Measurements from ENCODE around the gene MBTPS1.

DNA sequence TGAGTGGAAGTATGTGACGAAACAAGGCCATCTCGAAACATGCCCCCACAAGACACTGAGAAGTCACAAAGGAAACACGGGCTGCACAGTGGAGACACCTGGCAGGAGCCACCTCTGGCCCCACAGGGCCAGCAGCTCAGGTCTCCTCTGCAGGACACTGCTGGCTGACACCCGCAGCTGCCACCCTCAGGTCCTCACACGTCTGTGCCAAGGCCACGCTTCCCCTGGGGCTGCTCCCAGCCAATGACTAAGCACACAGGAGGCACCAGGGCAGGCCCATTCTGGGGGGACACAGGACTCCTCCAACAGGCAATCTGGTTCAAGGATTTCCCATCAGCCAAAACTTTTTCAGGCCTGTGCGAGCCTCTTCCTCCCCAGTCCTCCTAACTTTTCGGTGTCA lies 36.4 kb downstream of the MBTPS1 start:
- TF ChIP-seq, protein P1, sequence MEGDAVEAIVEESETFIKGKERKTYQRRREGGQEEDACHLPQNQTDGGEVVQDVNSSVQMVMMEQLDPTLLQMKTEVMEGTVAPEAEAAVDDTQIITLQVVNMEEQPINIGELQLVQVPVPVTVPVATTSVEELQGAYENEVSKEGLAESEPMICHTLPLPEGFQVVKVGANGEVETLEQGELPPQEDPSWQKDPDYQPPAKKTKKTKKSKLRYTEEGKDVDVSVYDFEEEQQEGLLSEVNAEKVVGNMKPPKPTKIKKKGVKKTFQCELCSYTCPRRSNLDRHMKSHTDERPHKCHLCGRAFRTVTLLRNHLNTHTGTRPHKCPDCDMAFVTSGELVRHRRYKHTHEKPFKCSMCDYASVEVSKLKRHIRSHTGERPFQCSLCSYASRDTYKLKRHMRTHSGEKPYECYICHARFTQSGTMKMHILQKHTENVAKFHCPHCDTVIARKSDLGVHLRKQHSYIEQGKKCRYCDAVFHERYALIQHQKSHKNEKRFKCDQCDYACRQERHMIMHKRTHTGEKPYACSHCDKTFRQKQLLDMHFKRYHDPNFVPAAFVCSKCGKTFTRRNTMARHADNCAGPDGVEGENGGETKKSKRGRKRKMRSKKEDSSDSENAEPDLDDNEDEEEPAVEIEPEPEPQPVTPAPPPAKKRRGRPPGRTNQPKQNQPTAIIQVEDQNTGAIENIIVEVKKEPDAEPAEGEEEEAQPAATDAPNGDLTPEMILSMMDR (IDR thresholded peaks at IDR 0.05) = no peak
- TF ChIP-seq POLR2AphosphoS5 (IDR thresholded peaks at IDR 0.05) = no peak

Data from suprapubic skin (tissue), 3 donors.